GM18861 (cell line): ENCODE results near the gene TMEM97.
A peak's percentile ranks its signal among the peaks of the same experiment; 100 is the strongest.

Experiments used
- ATAC-seq: cut with Tn5 transposase; IDR thresholded peaks from one replicate; pipeline ENCODE4 v1.9.1; 2021; ENCODE audit not compliant: unreplicated experiment

TMEM97 gene

GRCh38 chr17:28315846-28316705, 2.9 kb upstream of the TMEM97 start:
- ATAC-seq, result no peak

- no peak for ATAC-seq
Measured at GRCh38 chr17:28317099-28317965, 1.7 kb upstream of the TMEM97 start.

GRCh38 chr17:28317966-28318758, 838 bp upstream of the TMEM97 start:
- peak; percentile 6 for ATAC-seq

GRCh38 chr17:28319598-28319935, 567 bp downstream of the TMEM97 start:
- ATAC-seq, result no peak

GRCh38 chr17:28320215-28321061, 1.4 kb downstream of the TMEM97 start:
- ATAC-seq, result no peak

GRCh38 chr17:28324267-28324745, 5.3 kb downstream of the TMEM97 start:
- ATAC-seq, result no peak

- no peak for ATAC-seq
Measured at GRCh38 chr17:28324781-28325180, 5.8 kb downstream of the TMEM97 start.

GRCh38 chr17:28325211-28325610, 6.2 kb downstream of the TMEM97 start:
- ATAC-seq, result no peak

- no peak for ATAC-seq
Measured at GRCh38 chr17:28326114-28326513, 7.1 kb downstream of the TMEM97 start.

- ATAC-seq, result no peak
Measured at GRCh38 chr17:28327031-28327607, 8.1 kb downstream of the TMEM97 start.

- no peak for ATAC-seq
Measured at GRCh38 chr17:28327709-28328108, 8.7 kb downstream of the TMEM97 start.

- ATAC-seq, result no peak
Measured at GRCh38 chr17:28328325-28328724, 9.3 kb downstream of the TMEM97 start.

- no peak for ATAC-seq
Measured at GRCh38 chr17:28330671-28331070, 11.7 kb downstream of the TMEM97 start.

GRCh38 chr17:28331891-28332420, 13.0 kb downstream of the TMEM97 start:
- no peak for ATAC-seq

GRCh38 chr17:28333083-28333746, 14.2 kb downstream of the TMEM97 start:
- ATAC-seq, result no peak

GRCh38 chr17:28334171-28334570, 15.2 kb downstream of the TMEM97 start:
- ATAC-seq, result no peak

GRCh38 chr17:28334666-28335200, 15.7 kb downstream of the TMEM97 start:
- ATAC-seq, result peak; percentile 0

GRCh38 chr17:28335201-28335958, 16.4 kb downstream of the TMEM97 start, which contains the start of the genes IFT20 and TNFAIP1:
Gene IFT20 (minus strand): TSS chr17:28335472. CDS start chr17:28331985, 3,487 bp downstream.
Gene TNFAIP1 (plus strand): TSS chr17:28335761. CDS start chr17:28339522, 3,761 bp downstream.
- peak; percentile 94 for ATAC-seq
